ENCODE data around the gene GMNN.

DNA sequence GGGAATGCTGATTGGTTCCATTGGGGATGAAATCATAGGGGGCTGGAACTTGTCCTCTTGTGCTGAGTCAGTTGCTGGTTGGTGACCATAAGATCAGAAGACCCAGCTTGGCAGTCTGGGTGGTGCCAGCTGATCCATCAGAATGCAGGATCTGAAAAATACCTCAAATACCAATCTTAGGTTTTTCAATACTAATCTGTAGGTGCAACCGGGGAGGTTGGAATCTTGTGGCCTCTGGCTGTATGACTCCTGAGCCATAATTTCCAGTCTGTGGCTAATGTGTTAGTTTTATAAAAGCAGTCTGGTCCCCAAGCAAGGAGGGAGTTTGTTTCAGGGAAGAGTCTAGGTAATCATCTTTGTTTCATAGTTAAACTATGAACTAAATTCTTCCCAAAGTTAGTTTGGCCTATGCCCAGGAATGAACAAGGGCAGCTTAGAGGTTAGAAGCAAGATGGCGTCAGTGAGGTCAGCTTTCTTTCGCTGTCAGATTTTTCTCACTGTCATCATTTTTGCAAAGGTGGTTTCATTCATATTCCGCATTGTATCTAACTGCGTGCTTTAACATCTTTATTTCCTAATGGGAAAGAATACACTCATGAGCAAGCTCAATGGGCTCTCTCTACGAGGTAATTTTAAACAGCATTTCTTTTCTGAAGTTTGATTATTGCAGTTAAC is 22.0 kb downstream of the GMNN start:
- TF ChIP-seq, protein P1, sequence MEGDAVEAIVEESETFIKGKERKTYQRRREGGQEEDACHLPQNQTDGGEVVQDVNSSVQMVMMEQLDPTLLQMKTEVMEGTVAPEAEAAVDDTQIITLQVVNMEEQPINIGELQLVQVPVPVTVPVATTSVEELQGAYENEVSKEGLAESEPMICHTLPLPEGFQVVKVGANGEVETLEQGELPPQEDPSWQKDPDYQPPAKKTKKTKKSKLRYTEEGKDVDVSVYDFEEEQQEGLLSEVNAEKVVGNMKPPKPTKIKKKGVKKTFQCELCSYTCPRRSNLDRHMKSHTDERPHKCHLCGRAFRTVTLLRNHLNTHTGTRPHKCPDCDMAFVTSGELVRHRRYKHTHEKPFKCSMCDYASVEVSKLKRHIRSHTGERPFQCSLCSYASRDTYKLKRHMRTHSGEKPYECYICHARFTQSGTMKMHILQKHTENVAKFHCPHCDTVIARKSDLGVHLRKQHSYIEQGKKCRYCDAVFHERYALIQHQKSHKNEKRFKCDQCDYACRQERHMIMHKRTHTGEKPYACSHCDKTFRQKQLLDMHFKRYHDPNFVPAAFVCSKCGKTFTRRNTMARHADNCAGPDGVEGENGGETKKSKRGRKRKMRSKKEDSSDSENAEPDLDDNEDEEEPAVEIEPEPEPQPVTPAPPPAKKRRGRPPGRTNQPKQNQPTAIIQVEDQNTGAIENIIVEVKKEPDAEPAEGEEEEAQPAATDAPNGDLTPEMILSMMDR (IDR thresholded peaks at IDR 0.05; ENCODE audit: insufficient read depth, low read length, poor library complexity, severe bottlenecking), result no peak
- no peak for TF ChIP-seq EZH2phosphoT487 (conservative IDR thresholded peaks at IDR 0.05; ENCODE audit: low read length)
